GM21447 (cell line): ENCODE measurements around the gene BLOC1S4.
"Not testable (repeated sequence)": the region's sequence is repeated elsewhere in the genome, so short reads cannot be mapped to it uniquely, and the experiment has no call there.

Source experiments
- ATAC-seq: cut with Tn5 transposase; IDR thresholded peaks from one replicate; pipeline ENCODE4 v1.9.1; 2021; ENCODE audit not compliant: unreplicated experiment

The BLOC1S4 gene, protein sequence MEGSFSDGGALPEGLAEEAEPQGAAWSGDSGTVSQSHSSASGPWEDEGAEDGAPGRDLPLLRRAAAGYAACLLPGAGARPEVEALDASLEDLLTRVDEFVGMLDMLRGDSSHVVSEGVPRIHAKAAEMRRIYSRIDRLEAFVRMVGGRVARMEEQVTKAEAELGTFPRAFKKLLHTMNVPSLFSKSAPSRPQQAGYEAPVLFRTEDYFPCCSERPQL

DNA sequence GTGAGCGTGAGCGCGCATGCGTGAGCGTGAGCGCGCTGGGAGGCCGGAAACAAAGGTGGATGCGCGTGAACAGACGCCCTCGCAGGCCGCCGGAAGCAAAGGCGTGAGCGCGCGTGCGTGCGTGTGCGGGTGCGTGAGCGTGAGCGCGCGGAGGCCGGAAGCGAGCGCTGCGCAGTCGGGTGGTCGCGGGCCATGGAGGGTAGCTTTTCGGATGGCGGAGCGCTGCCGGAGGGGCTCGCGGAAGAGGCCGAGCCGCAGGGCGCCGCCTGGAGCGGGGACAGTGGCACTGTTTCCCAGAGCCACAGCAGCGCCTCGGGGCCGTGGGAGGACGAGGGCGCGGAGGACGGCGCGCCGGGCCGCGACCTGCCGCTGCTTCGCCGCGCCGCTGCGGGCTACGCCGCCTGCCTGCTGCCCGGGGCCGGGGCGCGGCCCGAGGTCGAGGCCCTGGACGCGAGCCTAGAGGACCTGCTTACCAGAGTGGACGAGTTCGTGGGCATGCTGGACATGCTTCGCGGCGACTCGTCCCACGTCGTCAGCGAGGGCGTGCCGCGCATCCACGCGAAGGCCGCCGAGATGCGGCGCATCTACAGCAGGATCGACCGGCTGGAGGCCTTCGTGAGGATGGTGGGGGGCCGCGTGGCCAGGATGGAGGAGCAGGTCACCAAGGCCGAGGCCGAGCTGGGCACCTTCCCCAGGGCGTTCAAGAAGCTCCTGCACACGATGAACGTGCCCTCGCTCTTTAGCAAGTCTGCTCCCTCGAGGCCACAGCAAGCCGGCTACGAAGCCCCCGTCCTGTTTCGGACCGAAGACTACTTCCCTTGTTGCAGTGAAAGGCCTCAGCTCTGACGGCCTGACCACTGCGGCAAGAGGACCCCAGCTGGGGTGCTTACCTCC is at the start of gene BLOC1S4:
TSS of gene BLOC1S4 (plus strand) at position 157 of the 894 bp plus-strand sequence. CDS start at position 193, 36 bp downstream.
- peak; percentile 78 for ATAC-seq

DNA sequence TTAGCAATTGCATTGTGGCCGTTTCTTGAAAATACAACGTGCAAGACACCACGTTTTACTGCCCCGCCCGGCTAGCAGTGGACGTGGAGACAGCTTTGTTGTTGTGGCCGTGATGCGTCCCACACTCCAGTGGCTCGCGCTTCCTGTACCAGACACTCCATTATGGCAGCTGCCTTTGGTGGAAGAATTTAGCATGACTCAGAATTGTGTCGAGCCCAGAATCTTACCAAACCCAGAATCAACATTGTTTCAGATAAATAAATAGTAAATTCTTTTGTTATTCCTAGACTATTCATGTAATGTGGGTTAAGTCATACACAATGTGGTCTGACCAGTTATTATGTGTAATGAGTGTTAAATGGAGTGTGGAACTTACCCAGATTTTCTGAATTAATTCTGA is 47.6 kb upstream of the BLOC1S4 start:
- no peak for ATAC-seq

DNA sequence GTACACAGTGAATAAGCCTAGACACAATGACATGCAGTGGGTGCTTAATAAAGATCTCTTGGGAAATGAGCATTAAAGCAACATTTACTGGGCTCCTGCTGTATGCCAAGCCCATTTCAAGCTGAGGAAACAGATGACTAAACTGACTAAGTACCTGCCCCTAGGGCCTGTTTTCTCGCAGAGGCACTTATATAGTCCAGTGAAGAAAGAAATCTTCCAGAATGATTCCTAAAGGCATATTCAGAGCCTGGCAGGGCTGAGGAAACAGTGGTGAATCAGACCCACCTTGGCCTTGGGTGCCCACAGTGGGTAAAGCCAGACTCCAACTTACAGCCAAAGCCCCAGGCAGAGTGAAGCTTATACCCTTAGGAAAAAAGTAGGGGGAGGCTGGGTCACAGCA is 44.3 kb upstream of the BLOC1S4 start:
- ATAC-seq: no peak

DNA sequence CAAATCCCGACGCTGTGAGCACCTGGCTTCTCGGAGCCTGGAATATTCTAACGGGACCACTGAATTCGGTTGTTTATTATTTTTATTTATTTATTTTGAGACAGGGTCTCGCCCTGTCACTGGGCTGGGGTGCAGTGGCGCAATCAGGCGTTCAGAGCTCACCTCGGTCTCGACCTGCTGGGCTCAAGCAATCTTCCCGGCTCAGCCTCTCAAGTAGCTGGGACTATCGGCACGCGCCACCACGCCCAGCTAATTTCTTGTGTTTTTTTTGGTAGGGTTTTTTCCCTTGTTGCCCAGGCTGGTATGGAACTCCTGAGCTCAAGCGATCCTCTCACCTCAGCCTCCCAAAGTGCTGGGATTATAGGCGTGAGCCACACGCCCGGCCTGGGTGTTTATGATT is 43.8 kb upstream of the BLOC1S4 start:
- no peak for ATAC-seq

DNA sequence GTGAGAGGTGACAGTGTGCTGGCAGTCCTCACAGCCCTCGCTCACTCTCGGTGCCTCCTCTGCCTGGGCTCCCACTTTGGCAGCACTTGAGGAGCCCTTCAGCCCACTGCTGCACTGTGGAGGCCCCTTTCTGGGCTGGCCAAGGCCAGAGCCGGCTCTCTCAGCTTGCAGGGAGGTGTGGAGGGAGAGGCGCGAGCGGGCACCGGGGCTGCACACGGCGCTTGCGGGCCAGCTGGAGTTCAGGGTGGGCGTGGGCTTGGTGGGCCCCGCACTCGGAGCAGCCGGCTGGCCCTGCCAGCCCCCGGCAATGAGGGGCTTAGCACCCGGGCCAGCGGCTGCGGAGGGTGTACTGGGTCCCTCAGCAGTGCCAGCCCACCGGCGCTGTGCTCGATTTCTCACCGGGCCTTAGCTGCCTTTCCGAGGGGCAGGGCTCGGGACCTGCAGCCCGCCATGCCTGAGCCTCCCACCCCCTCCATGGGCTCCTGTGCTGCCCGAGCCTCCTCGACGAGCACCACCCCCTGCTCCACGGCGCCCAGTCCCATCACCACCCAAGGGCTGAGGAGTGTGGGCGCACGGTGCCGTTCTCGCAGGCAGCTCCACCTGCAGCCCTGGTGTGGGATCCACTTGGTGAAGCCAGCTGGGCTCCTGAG is 43.3 kb upstream of the BLOC1S4 start:
- ATAC-seq: not testable (repeated sequence)

DNA sequence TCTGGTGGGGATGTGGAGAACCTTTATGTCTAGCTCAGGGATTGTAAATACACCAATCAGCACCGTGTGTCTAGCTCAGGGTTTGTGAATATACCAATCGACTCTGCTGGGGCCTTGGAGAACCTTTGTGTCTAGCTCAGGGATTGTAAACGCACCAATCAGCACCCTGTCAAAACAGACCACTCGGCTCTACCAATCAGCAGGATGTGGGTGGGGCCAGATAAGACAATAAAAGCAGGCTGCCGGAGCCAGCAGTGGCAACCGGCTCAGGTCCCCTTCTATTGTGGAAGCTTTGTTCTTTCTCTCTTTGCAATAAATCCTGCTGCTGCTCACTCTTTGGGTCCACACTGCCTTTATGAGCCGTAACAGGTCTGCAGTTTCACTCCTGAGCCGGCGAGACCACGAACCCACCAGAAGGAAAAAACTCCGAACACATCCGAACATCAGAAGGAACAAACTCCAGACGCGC is 42.7 kb upstream of the BLOC1S4 start:
- not testable (repeated sequence) for ATAC-seq

DNA sequence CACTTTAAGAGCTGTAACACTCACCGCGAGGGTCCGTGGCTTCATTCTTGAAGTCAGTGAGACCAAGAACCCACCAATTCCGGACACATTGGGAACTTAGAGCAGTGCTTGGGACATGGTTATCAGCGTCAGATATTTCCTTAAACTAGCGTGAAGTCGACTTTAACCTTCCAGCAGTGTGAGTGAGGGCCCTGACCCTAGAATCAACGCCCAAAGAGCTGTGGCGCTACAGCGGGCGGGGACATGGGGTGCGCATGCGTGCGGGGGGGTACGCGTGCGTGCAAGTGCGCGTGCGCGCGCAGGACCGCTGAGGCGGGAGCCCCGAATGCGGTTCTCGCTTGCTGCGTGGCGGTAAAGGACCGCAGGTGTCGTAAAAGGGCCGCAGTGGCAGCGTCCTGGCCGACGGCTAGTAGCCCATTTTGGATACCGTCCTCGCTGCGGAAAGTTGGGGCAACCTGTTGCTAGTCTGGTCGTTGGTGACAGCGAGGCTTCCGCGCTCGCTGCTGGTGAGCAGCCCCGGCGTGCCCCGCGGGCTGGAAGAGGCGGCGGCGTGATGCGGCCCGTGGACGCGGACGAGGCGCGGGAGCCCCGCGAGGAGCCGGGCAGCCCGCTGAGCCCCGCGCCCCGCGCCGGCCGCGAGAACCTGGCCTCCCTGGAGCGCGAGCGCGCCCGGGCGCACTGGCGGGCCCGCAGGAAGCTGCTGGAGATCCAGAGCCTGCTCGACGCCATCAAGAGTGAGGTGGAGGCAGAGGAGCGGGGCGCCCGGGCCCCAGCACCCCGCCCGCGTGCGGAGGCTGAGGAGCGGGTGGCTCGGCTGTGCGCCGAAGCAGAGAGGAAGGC is 42.1 kb upstream of the BLOC1S4 start:
- ATAC-seq: peak; percentile 69

DNA sequence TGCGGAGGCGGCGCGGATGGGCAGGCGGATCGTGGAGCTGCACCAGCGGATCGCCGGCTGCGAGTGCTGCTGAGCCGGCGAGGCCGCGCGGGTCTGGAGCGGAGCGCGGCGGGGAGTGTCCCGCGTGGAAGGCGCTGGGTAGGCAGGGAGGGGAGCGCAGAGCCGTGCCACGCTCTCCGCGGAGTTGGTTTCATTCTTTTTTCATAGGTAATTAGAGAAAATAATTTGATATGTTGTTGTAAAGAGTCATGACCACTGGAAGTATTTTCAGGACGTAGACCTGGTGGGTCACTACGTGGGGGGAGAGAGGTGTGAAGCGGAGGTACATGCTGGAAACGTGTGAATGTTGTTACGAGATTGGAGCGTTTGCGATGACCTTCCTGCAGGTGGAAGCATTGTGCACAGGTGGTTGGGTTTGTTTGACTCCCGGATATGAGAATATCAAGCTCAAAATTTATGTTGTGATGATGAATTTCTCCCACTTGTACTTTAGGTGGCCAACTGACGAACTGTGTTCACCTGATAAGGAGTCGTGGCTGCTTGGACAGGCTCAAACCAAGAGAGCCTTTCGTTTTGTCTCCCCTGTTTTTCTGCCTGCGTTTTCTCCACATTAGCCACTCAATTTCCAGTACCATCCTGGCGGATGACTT is 41.3 kb upstream of the BLOC1S4 start:
- peak; percentile 45 for ATAC-seq

DNA sequence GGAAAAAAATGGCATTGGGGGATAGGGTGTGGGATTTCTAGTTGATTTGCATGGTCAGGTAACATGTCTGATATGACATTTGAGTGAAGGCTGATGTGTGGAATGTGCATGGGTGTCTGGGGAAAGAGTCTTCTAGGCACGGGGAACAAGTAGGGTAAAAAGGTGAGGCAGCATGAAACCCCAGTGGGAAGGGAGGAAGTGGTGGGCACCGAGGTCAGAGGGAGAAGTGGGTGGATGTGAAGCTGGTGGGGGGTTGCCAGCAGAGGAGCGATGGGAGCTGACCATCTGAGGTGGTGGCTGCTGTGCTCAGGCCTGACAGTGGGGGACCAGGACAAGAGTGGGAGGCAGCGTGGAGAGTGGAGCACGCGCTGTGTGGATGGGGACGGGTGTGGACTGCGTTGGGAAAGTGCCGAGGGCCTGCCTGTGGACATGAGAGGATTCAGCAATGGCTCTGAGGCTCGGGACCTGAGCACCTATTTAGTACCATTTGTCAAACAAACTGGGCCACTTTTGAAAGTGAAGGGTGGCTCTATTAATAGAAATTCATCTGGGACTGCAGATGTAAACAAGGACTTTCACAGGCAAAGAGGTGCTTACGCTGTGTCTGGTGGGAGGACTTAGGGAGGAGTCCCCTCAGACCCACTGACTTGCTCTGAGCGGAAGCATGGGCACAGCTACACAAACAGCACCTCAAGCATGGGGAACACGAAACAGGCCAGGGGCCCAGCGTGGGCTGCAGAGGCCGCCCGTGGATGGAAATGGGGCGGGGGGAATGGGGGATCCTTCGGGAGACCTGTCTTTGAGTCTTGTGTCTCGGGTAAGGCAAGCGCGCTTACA is 39.0 kb upstream of the BLOC1S4 start:
- ATAC-seq: no peak

DNA sequence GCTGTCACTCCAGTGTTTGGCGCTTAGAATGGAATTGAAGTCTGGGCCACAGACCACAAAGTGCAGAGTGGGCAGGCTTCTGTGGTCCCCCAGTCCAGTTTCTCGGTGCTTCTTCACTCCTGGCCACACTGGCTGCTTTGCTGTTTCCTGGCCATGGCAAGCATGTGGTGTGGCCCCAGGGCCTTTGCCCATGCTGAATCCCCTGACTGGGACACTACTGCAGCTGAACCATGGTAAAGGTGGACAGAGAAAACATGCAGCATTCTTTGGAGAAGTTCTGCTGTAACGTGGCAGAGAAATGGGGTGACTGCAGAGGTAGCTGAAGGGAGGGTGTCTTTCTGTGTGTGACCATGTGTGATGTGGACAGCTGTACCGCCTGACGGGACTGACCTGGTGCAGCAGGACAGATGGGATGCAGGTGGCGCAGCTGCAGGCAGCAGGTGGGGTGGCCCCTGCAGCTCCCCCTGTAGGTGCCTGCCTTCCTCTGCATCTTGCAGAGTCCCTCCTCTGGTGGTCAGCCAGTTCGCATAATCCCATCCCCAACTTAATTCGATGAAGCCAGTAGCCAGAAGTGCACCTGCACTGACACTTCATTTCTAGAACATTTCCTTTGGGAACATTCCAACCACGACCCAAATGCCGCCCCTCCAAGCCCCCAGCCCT is 35.5 kb upstream of the BLOC1S4 start:
- ATAC-seq: no peak

DNA sequence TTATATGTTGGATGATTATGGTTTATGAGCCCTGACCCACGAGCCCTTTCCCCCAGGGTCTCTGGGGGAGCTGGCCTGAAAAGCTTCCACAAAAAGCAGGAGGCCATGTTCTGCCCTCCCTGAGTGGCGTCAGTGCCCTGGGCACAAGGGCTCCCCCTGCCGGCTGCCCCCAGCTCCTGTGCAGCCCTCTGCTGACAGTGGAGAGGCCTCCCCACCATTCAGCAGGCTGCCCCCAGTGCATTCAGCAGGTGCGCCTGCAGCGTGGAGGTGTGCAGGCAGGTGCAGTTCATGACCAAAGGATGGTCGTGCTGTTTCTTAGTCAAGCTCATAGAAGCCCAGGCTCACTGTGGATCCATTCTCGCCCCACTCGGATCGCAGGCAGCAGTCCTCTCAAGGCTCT is 34.8 kb upstream of the BLOC1S4 start:
- no peak for ATAC-seq

DNA sequence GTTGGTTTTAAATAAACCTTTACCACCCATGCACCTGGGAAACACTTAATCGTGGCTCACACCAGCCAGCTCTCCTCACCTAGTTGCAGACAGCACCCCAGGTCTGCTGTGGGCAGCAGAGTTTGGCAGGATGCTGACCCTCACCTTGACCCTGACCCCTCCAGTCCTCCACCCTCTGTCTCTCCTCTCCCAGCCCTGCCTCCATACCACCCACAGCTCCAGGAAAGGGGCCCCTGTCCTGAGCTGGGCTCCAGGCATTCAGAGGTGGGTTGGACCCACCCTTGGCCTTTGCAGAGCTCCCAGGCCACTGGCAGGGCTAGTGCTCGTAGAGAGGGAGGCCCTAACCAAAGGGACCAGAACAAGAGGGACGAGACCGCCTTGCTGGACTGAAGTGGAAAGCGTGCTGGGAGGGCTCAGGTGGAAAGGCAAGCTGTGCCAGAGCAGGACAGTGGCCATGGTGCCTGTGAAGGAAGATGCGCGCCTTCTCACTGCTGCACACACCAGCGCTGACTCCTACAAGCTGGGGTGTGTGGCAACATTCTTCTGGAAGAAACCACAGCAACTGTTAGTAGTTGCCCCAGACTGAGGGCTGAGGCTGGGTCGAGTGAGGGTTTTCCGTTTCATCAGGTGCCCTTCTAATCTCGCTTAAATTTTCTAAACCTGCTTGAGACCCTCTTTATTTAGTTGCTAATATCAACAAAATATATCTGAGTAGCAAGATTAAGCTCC is 32.9 kb upstream of the BLOC1S4 start:
- ATAC-seq: no peak

DNA sequence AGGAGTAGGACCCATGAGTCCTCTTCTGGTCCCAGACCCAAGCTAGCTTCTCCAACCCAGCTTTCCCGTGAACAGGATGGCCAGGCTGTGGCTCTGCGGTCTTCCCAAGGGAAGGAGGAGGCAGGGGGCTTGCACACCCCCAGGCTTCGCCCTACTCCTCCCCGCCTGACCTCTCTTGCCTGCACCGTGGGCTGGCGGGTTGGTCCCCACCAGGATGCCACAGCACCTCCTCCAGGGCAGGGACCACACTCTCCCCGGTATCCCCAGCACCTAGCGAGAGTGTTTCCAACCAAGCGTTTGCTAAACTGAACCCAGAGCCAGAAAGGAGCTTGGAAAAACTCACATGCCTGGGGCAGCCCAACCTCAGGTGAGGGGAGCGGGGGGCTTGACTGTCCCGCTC is 31.3 kb upstream of the BLOC1S4 start:
- no peak for ATAC-seq

DNA sequence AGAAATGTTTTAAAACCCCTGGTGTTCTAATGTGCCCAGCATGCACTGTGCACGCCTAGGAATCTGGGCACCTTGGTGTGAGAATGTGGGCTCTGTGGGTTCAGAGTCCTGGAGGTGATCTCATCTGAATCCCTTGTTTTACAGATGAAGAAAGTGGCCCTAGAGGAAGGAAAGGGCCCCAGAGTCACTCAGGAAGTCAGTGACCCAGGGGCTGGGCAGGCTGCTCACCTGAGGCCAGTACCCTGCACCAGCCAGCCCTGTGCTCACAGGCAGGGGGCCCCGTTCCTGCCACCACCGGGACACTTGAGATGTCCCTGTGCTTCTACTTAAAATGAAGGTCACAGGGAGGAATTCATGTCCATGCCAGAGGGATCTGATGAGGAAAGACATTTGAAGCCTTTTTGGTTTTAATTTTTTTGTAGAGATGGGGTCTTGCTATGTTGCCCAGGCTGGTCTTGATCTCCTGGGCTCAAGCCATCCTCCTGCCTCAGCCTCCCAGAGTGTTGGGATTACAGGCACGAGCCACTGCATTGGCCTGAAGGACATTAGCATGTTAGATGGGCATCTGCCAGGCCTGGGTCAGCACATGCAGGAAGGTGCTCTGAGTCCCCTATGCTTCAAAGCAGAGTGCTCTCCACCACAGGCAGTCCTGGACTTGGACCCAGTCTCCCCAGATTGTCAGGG is 29.7 kb upstream of the BLOC1S4 start:
- ATAC-seq: no peak

DNA sequence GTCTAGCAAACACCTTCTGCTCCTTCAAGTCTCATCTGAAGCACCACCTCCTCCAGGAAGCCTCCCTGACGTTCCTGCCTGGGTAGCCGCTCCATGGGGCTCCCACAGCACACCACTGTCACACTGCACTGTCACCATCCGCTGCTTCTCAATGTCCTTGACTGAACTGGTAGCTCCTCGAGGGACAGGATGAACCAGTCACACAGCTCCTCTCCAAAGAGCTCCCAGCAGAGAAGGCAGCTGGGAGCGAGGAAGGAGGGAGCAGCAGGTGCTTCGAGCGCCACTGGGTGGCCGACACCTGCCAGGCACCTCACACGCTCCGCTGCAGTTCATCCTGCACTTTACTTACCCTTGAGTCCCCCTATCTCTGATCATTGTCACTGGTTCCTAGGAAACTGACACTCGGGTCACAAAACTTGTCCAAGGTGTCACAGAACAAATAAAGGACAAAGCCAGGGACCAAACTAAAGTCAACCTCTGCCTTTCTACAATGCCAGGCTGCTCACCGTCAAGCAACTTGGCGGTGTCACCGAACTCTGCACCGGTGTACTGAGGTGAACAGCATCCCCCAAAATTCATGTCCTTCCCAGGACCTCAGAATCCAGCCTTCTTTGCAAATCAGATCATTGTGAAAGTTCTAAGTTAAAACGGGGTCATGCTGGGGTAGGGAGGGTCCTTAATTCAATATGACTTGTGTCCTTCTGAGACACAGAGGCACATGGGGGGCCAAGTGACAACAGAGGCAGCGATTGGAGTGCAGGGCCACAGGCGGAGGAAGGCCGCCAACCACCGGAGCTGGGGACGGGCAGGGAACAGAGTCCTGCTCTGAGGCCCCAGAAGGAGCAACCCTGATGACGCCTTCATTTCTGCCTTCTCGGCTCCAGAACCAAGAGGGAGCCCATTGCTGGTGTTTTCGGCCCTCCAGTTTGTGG is 27.8 kb upstream of the BLOC1S4 start:
- no peak for ATAC-seq

DNA sequence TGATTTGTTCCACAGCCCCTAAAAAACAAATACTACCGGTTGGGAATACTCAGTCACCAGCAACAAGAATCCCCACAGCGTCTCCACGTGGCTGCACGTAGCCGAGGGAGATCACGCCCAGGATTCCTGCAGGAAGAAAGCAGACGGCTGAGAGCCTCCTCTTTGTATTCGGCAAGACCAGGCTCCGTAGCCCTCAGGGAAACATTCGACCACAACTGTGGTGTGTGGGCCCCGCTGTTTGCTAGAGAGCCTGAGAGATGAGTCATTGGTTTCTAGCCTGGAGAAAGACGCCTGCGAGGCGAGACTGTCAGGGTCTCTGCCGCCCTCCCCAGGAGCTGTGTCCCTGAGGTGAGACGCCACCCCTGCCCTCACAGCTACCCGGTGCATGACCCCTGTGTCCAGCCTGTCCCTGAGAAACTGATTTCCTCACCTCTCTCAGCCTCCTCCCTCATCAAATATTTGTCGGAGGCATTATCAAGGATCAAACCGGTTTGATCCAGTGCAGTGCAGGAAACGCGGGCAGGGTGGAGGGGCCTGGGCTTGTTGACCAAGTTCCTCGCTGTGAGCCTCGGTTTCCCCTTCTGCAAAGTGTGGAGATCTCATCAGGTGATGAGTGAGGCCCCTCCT is 27.0 kb upstream of the BLOC1S4 start:
- ATAC-seq: peak; percentile 93
